HepG2 (cell line): ENCODE data around the gene TMEM190. TPM values are rescaled to one million over a fixed set of nuclear protein-coding genes. Genes with fewer than 3 reads are reported as not detected.

Experiments
- AGO2 ChIP-seq: fragments of 200-400 bp; formaldehyde crosslinking; optimal IDR thresholded peaks from 2 replicates; pipeline ENCODE3; 2017; ENCODE audit warnings: mild to moderate bottlenecking, low read depth, low read length, moderate library complexity
- BRCA1 ChIP-seq: sonication (generic); formaldehyde crosslinking; IDR thresholded peaks from 2 replicates; pipeline ENCODE4 v1.4.0; 2020; ENCODE audit warnings: missing genetic modification reagents
- KDM3A ChIP-seq: IDR thresholded peaks from 2 replicates; pipeline ENCODE4 v1.6.1; 2018; ENCODE audit warnings: low read depth, missing compliant biosample characterization
- KDM5A ChIP-seq: fragments of 200-600 bp; sonication (generic); IDR thresholded peaks from 2 replicates; pipeline ENCODE4 v1.7.0; 2018; ENCODE audit warnings: antibody characterized with exemption, mild to moderate bottlenecking, low read length, borderline replicate concordance
- LCORL ChIP-seq, 2 experiments: fragments of 450-650 bp in 1 of 2; sonication (generic) in 1 of 2; formaldehyde crosslinking in 1 of 2; IDR thresholded peaks; 2 replicates each; pipeline versions ENCODE4 v1.5.0 to v1.6.1; 2017 to 2020; ENCODE audit warnings: antibody characterized with exemption in 1 of 2, missing genetic modification reagents in 1 of 2
- MED1 ChIP-seq: sonication (generic); formaldehyde crosslinking; IDR thresholded peaks from 2 replicates; pipeline ENCODE4 v1.4.0; 2020; ENCODE audit warnings: missing genetic modification reagents
- MED8 ChIP-seq: sonication (generic); formaldehyde crosslinking; IDR thresholded peaks from 2 replicates; pipeline ENCODE4 v1.8.1; 2023; ENCODE audit warnings: mild to moderate bottlenecking, missing genetic modification reagents; ENCODE audit not compliant: insufficient replicate concordance
- MZF1 ChIP-seq: sonication (generic); formaldehyde crosslinking; IDR thresholded peaks from 2 replicates; pipeline ENCODE4 v1.8.1; 2023; ENCODE audit warnings: mild to moderate bottlenecking, missing genetic modification reagents, borderline replicate concordance
- NFYB ChIP-seq: sonication (generic); formaldehyde crosslinking; IDR thresholded peaks from 2 replicates; pipeline ENCODE4 v1.4.0; 2020; ENCODE audit warnings: missing genetic modification reagents
- RXRA ChIP-seq: sonication (generic); formaldehyde crosslinking; IDR thresholded peaks from 2 replicates; pipeline ENCODE4 v1.5.1; 2020; ENCODE audit warnings: missing genetic modification reagents
- SOX5 ChIP-seq: IDR thresholded peaks from 2 replicates; pipeline ENCODE4 v1.6.1; 2016; ENCODE audit warnings: borderline replicate concordance
- SP140L ChIP-seq: sonication (generic); formaldehyde crosslinking; IDR thresholded peaks from 2 replicates; pipeline ENCODE4 v1.4.0; 2020; ENCODE audit warnings: missing genetic modification reagents, borderline replicate concordance
- STAG1 ChIP-seq: sonication (generic); formaldehyde crosslinking; IDR thresholded peaks from 2 replicates; pipeline ENCODE4 v1.4.0; 2020; ENCODE audit warnings: missing genetic modification reagents
- TAF1 ChIP-seq: sonication (generic); formaldehyde crosslinking; IDR thresholded peaks from 2 replicates; pipeline ENCODE4 v1.4.0; 2020; ENCODE audit warnings: missing genetic modification reagents
- THAP7 ChIP-seq: sonication (generic); formaldehyde crosslinking; IDR thresholded peaks from 2 replicates; pipeline ENCODE4 v1.8.1; 2023; ENCODE audit warnings: mild to moderate bottlenecking, missing genetic modification reagents
- THYN1 ChIP-seq: sonication (generic); formaldehyde crosslinking; IDR thresholded peaks from 2 replicates; pipeline ENCODE4 v1.8.1; 2023; ENCODE audit warnings: low read depth, mild to moderate bottlenecking, moderate library complexity, missing genetic modification reagents, borderline replicate concordance
- TRIM24 ChIP-seq: sonication (generic); formaldehyde crosslinking; IDR thresholded peaks from 2 replicates; pipeline ENCODE4 v1.8.0; 2022; ENCODE audit warnings: mild to moderate bottlenecking, missing genetic modification reagents
- YEATS4 ChIP-seq: sonication (generic); formaldehyde crosslinking; IDR thresholded peaks from 2 replicates; pipeline ENCODE4 v1.4.0; 2020; ENCODE audit warnings: missing genetic modification reagents, borderline replicate concordance
- ZNF17 ChIP-seq: sonication (generic); formaldehyde crosslinking; IDR thresholded peaks from 2 replicates; pipeline ENCODE4 v1.5.0; 2020; ENCODE audit warnings: mild to moderate bottlenecking, missing genetic modification reagents
- ZNF44 ChIP-seq: sonication (generic); formaldehyde crosslinking; IDR thresholded peaks from 2 replicates; pipeline ENCODE4 v1.5.1; 2020; ENCODE audit warnings: mild to moderate bottlenecking, missing genetic modification reagents
- ZNF556 ChIP-seq: sonication (generic); formaldehyde crosslinking; IDR thresholded peaks from 2 replicates; pipeline ENCODE4 v1.4.0; 2020; ENCODE audit warnings: mild to moderate bottlenecking, missing genetic modification reagents, borderline replicate concordance
- ZNF772 ChIP-seq: sonication (generic); formaldehyde crosslinking; IDR thresholded peaks from 2 replicates; pipeline ENCODE4 v1.5.0; 2020; ENCODE audit warnings: mild to moderate bottlenecking, missing genetic modification reagents
- ZNF775 ChIP-seq: sonication (generic); formaldehyde crosslinking; IDR thresholded peaks from 2 replicates; pipeline ENCODE4 v1.4.0; 2020; ENCODE audit warnings: missing genetic modification reagents, mild to moderate bottlenecking, moderate library complexity, borderline replicate concordance
- ZSCAN31 ChIP-seq: sonication (generic); formaldehyde crosslinking; IDR thresholded peaks from 2 replicates; pipeline ENCODE4 v1.5.0; 2020; ENCODE audit warnings: low read depth, mild to moderate bottlenecking, missing genetic modification reagents
- polyA plus RNA-seq, 8 experiments: library from polyadenylated mRNA; depleted of rRNA in 3 of 8; stranded (reverse) in 7 of 8; unstranded in 1 of 8; fragments of >200 nt; fragmentation: Illumina TruSeq in 4 of 8; extraction: Trizol in 4 of 8; gene quantifications; 2 replicates each; pipeline versions ENCODE4 v1.2.1 to v1.2.3, GENCODE V29; 2011 to 2016; ENCODE audit warnings: low read depth in 4 of 8, missing spikeins in 1 of 8, mixed read lengths in 1 of 8; ENCODE audit not compliant: insufficient read depth in 1 of 8
- total RNA-seq, 5 experiments: library from RNA; depleted of rRNA; stranded (reverse); fragments of >200 nt; fragmentation: Illumina TruSeq; extraction: Trizol; gene quantifications; 2 replicates each; pipeline ENCODE4 v1.2.3, GENCODE V29; 2016; ENCODE audit warnings: low read depth in 1 of 5
- TF ChIP-seq, protein P1 (sequence below): sonication (generic); formaldehyde crosslinking; IDR thresholded peaks from 2 replicates; pipeline ENCODE4 v1.4.0; 2020; ENCODE audit warnings: missing genetic modification reagents
- TF ChIP-seq, protein P2 (sequence below): sonication (generic); formaldehyde crosslinking; IDR thresholded peaks from 2 replicates; pipeline ENCODE4 v1.5.1; 2020; ENCODE audit warnings: mild to moderate bottlenecking, missing genetic modification reagents, moderate library complexity

TMEM190 gene
- total and polyA plus RNA-seq, 2 of the 13 experiments (the other 11 are each of a cell fraction or from before 2014, with no cell fraction given): 0.35 to 0.83 TPM

DNA sequence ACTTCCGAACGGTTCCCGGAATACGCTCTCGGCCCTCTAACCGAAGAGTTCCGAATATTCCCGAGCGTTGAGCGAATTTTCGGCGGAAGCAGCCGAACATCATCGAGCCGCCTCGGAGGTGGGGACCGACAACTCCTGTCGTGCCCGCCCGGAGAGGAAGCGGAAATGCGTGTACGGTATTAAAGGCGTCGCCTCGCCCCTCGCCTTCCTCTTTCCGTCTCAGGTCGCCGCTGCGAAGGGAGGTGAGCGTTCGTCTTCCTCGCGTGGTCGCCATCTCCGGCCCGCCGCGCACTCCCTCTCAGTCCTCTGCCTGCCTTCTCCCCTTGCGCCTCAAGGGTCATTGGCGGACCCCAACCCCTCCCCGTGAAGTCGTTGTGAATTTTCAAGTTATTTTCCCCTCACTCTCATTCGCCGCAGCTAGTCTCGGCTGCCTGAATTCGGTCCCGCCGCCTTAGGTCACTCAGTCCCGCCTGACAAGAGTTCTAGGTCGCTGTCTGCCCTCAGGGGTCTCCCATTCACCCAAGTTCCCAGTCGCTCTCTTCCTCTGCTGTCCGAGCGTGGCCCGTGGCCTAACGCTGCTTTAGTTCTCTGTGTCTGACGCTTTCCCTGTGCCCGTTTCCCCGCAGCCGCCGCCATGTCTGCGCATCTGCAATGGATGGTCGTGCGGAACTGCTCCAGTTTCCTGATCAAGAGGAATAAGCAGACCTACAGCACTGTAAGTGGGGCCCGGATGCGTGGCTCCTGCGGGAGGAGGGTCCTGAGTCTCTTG lies 9.3 kb downstream of the TMEM190 start, which contains the start of gene RPL28 (continued):
- TF ChIP-seq, protein P1, sequence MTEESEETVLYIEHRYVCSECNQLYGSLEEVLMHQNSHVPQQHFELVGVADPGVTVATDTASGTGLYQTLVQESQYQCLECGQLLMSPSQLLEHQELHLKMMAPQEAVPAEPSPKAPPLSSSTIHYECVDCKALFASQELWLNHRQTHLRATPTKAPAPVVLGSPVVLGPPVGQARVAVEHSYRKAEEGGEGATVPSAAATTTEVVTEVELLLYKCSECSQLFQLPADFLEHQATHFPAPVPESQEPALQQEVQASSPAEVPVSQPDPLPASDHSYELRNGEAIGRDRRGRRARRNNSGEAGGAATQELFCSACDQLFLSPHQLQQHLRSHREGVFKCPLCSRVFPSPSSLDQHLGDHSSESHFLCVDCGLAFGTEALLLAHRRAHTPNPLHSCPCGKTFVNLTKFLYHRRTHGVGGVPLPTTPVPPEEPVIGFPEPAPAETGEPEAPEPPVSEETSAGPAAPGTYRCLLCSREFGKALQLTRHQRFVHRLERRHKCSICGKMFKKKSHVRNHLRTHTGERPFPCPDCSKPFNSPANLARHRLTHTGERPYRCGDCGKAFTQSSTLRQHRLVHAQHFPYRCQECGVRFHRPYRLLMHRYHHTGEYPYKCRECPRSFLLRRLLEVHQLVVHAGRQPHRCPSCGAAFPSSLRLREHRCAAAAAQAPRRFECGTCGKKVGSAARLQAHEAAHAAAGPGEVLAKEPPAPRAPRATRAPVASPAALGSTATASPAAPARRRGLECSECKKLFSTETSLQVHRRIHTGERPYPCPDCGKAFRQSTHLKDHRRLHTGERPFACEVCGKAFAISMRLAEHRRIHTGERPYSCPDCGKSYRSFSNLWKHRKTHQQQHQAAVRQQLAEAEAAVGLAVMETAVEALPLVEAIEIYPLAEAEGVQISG: peak; percentile 88
- TF ChIP-seq MED8 (CRISPR knock-in tag): peak; percentile 73
- no peak for TF ChIP-seq THAP7
- peak; percentile 85 for TF ChIP-seq AGO2
- no peak for TF ChIP-seq THYN1 (CRISPR knock-in tag)
- no peak for TF ChIP-seq ZNF775
- TF ChIP-seq SOX5 (CRISPR knock-in tag): peak; percentile 30; the same call in 1 of the 2 replicates
- TF ChIP-seq KDM3A (CRISPR knock-in tag): 0 out of 2 replicates have a peak, but pooled peaks have one; percentile 49
- no peak for TF ChIP-seq SP140L (CRISPR knock-in tag)
- TF ChIP-seq TAF1 (CRISPR knock-in tag): peak; percentile 100
- TF ChIP-seq ZNF772: peak; percentile 88; the same call in 1 of the 2 replicates
- TF ChIP-seq ZNF556: 0 out of 2 replicates have a peak, but pooled peaks have one; percentile 55
- no peak; the same call in 1 of the 2 replicates for TF ChIP-seq KDM5A
- TF ChIP-seq STAG1: peak; percentile 5; the same call in 1 of the 2 replicates
- TF ChIP-seq TRIM24: no peak
- TF ChIP-seq RXRA (CRISPR knock-in tag): peak; percentile 63
- TF ChIP-seq NFYB: no peak
- no peak; the same call in 1 of the 2 replicates for TF ChIP-seq BRCA1
- TF ChIP-seq, protein P2, sequence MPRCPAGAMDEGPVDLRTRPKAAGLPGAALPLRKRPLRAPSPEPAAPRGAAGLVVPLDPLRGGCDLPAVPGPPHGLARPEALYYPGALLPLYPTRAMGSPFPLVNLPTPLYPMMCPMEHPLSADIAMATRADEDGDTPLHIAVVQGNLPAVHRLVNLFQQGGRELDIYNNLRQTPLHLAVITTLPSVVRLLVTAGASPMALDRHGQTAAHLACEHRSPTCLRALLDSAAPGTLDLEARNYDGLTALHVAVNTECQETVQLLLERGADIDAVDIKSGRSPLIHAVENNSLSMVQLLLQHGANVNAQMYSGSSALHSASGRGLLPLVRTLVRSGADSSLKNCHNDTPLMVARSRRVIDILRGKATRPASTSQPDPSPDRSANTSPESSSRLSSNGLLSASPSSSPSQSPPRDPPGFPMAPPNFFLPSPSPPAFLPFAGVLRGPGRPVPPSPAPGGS (CRISPR knock-in tag): 0 out of 2 replicates have a peak, but pooled peaks have one; percentile 49
- TF ChIP-seq YEATS4 (CRISPR knock-in tag): peak; percentile 39
- TF ChIP-seq ZNF44 (CRISPR knock-in tag): no peak
- no peak for TF ChIP-seq ZNF17 (CRISPR knock-in tag)
- TF ChIP-seq MED1: peak; percentile 83; the same call in 1 of the 2 replicates
- peak; percentile 88; the same call in 1 of the 2 replicates for TF ChIP-seq ZSCAN31 (CRISPR knock-in tag)
- no peak for TF ChIP-seq MZF1 (CRISPR knock-in tag)
- no peak for TF ChIP-seq LCORL (IDR thresholded peaks at IDR 0.05)
- TF ChIP-seq LCORL (CRISPR knock-in tag; IDR thresholded peaks at IDR 0.05): 0 out of 2 replicates have a peak, but pooled peaks have one; percentile 22
